Measurements from ENCODE around the gene LSAMP.
A peak's percentile ranks its signal among the peaks of the same experiment; 100 is the strongest.

DNA sequence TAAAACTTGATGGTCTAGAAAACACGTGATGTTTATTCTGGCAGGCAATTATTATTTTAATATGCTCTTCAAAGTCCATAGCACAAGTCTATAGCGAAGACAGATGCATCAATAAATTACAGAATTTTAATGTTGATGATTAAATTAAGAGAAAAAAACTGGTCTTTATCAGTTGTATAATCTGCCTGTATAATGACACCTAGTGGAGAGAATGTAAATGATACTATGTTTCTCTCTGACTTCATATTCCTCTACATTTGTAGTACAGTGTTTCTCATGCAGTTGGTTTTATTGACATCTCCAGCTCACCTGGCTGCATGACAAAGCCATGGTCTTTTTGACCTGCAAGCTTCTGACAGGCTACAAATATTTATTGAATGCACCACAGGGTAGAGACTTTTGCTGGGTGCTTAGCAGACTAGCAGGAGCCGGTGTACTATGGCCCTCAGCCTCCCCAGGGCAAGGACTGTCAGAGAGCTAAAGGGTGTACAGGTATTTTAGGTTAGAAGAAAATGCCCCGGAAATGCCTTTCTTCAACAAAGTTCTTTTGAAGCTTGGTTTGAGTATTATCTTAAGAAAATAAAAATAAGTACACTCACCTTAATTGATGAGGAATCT is 532.1 kb downstream of the LSAMP start:
- TF ChIP-seq, protein P1, sequence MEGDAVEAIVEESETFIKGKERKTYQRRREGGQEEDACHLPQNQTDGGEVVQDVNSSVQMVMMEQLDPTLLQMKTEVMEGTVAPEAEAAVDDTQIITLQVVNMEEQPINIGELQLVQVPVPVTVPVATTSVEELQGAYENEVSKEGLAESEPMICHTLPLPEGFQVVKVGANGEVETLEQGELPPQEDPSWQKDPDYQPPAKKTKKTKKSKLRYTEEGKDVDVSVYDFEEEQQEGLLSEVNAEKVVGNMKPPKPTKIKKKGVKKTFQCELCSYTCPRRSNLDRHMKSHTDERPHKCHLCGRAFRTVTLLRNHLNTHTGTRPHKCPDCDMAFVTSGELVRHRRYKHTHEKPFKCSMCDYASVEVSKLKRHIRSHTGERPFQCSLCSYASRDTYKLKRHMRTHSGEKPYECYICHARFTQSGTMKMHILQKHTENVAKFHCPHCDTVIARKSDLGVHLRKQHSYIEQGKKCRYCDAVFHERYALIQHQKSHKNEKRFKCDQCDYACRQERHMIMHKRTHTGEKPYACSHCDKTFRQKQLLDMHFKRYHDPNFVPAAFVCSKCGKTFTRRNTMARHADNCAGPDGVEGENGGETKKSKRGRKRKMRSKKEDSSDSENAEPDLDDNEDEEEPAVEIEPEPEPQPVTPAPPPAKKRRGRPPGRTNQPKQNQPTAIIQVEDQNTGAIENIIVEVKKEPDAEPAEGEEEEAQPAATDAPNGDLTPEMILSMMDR (conservative IDR thresholded peaks at IDR 0.05; ENCODE audit: low read depth in 2 of 2) = peak; percentile 50 to 80; a peak in 3 of 4 replicates
- TF ChIP-seq POLR2AphosphoS5 (IDR thresholded peaks at IDR 0.05; ENCODE audit: low read depth) = no peak
- no peak for TF ChIP-seq EZH2 (IDR thresholded peaks at IDR 0.05; ENCODE audit: low read depth, unreplicated experiment)
- no peak for TF ChIP-seq JUNB (IDR thresholded peaks at IDR 0.05; ENCODE audit: unreplicated experiment)
- TF ChIP-seq REST (IDR thresholded peaks at IDR 0.05; ENCODE audit: unreplicated experiment) = no peak
- TF ChIP-seq, protein P2, sequence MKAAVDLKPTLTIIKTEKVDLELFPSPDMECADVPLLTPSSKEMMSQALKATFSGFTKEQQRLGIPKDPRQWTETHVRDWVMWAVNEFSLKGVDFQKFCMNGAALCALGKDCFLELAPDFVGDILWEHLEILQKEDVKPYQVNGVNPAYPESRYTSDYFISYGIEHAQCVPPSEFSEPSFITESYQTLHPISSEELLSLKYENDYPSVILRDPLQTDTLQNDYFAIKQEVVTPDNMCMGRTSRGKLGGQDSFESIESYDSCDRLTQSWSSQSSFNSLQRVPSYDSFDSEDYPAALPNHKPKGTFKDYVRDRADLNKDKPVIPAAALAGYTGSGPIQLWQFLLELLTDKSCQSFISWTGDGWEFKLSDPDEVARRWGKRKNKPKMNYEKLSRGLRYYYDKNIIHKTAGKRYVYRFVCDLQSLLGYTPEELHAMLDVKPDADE (IDR thresholded peaks at IDR 0.05) = no peak
- no peak for TF ChIP-seq STAT1 (IDR thresholded peaks at IDR 0.05; ENCODE audit: unreplicated experiment)
